ENCODE measurements around the gene GALNT12.

DNA sequence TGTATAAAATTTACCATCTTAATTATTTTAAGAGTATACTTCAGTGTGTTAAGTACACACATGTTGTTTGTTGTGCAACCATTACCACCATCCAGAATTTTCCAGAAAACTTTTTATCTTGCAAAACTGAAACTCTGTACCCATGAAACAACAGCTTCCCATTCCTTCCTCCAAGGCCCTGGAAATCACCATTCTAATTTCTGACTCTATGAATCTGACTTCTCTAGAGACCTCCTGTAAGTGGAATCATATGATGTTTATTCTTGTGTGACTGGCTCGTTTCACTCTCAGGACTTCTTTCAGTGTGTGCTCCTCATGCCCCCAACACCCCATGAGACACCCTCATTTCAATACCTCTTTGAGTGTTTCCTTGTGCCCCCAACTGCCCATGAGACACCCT is 75.8 kb downstream of the GALNT12 start:
- TF ChIP-seq EZH2 (IDR thresholded peaks at IDR 0.05) (no peak), FOXP2 (optimal IDR thresholded peaks at IDR 0.05; ENCODE audit: control extremely low read depth, extremely low read length, insufficient read depth) (no peak)

Measured in SK-N-MC (cell line).